HEK293 (cell line): ENCODE results near the gene C2CD4C.

Experiments used
- GFI1B ChIP-seq: fragments of 450-650 bp; formaldehyde crosslinking; IDR thresholded peaks from 2 replicates; pipeline ENCODE4 v1.5.1; 2016; ENCODE audit warnings: missing biosample characterization, missing genetic modification characterization
- GLI2 ChIP-seq: fragments of 450-650 bp; formaldehyde crosslinking; IDR thresholded peaks from 2 replicates; pipeline ENCODE4; 2017; ENCODE audit warnings: missing biosample characterization, missing genetic modification characterization, low read depth, borderline replicate concordance
- GLIS1 ChIP-seq: fragments of 450-650 bp; formaldehyde crosslinking; IDR thresholded peaks from 2 replicates; pipeline ENCODE4 v1.5.1; 2016; ENCODE audit warnings: missing biosample characterization, missing genetic modification characterization
- HIC1 ChIP-seq: fragments of 450-650 bp; formaldehyde crosslinking; IDR thresholded peaks from 2 replicates; pipeline ENCODE4 v1.5.1; 2016; ENCODE audit warnings: missing biosample characterization, missing genetic modification characterization
- INSM2 ChIP-seq: fragments of 450-650 bp; formaldehyde crosslinking; IDR thresholded peaks from 2 replicates; pipeline ENCODE4 v1.5.1; 2016; ENCODE audit warnings: missing biosample characterization, missing genetic modification characterization
- KLF10 ChIP-seq: fragments of 450-650 bp; IDR thresholded peaks from 2 replicates; pipeline ENCODE4 v1.5.1; 2018; ENCODE audit warnings: missing biosample characterization, mild to moderate bottlenecking, missing genetic modification characterization
- OSR2 ChIP-seq: fragments of 450-650 bp; formaldehyde crosslinking; IDR thresholded peaks from 2 replicates; pipeline ENCODE4 v1.5.1; 2016; ENCODE audit warnings: missing biosample characterization, missing genetic modification characterization
- PRDM10 ChIP-seq: fragments of 450-650 bp; formaldehyde crosslinking; IDR thresholded peaks from 2 replicates; pipeline ENCODE4 v1.5.1; 2016; ENCODE audit warnings: missing biosample characterization, missing genetic modification characterization
- SP7 ChIP-seq: fragments of 450-650 bp; formaldehyde crosslinking; IDR thresholded peaks from 2 replicates; pipeline ENCODE4 v1.5.1; 2016; ENCODE audit warnings: missing biosample characterization, missing genetic modification characterization
- WT1 ChIP-seq: fragments of 450-650 bp; formaldehyde crosslinking; IDR thresholded peaks from 2 replicates; pipeline ENCODE4 v1.5.1; 2016; ENCODE audit warnings: missing biosample characterization, missing genetic modification characterization
- ZNF133 ChIP-seq: fragments of 450-650 bp; formaldehyde crosslinking; IDR thresholded peaks from 2 replicates; pipeline ENCODE4 v1.5.1; 2016; ENCODE audit warnings: missing biosample characterization, missing genetic modification characterization
- ZNF223 ChIP-seq: fragments of 450-650 bp; formaldehyde crosslinking; IDR thresholded peaks from 2 replicates; pipeline ENCODE4 v1.5.1; 2016; ENCODE audit warnings: missing biosample characterization, missing genetic modification characterization
- ZNF23 ChIP-seq: fragments of 450-650 bp; formaldehyde crosslinking; IDR thresholded peaks from 2 replicates; pipeline ENCODE4 v1.5.1; 2016; ENCODE audit warnings: missing biosample characterization, missing genetic modification characterization, borderline replicate concordance
- ZNF274 ChIP-seq, 2 experiments: fragments of 200-500 bp in 1 of 2; fragments of 450-650 bp in 1 of 2; sonication (Bioruptor generic) in 1 of 2; formaldehyde crosslinking in 1 of 2; IDR thresholded peaks; 2 replicates each; pipeline versions ENCODE4 v1.5.1 to v1.6.1; 2014 to 2016; ENCODE audit warnings: borderline replicate concordance in 1 of 2, inconsistent platforms in 1 of 2, low read length in 1 of 2, missing biosample characterization in 1 of 2, missing genetic modification characterization in 1 of 2
- ZNF292 ChIP-seq: fragments of 450-650 bp; formaldehyde crosslinking; IDR thresholded peaks from 2 replicates; pipeline ENCODE4 v1.5.1; 2016; ENCODE audit warnings: low read depth, missing biosample characterization, missing genetic modification characterization, borderline replicate concordance
- ZNF324 ChIP-seq: fragments of 450-650 bp; formaldehyde crosslinking; IDR thresholded peaks from 2 replicates; pipeline ENCODE4 v1.5.1; 2016; ENCODE audit warnings: missing biosample characterization, missing genetic modification characterization
- ZNF341 ChIP-seq: fragments of 450-650 bp; formaldehyde crosslinking; IDR thresholded peaks from 2 replicates; pipeline ENCODE4; 2016; ENCODE audit warnings: low read depth, missing biosample characterization, missing genetic modification characterization
- ZNF350 ChIP-seq: fragments of 450-650 bp; formaldehyde crosslinking; IDR thresholded peaks from 2 replicates; pipeline ENCODE4 v1.5.0; 2017; ENCODE audit warnings: missing biosample characterization, mild to moderate bottlenecking, missing genetic modification characterization
- ZNF37A ChIP-seq: fragments of 450-650 bp; IDR thresholded peaks from 2 replicates; pipeline ENCODE4 v1.5.1; 2018; ENCODE audit warnings: missing biosample characterization, missing genetic modification characterization
- ZNF394 ChIP-seq: fragments of 450-650 bp; formaldehyde crosslinking; IDR thresholded peaks from 2 replicates; pipeline ENCODE4 v1.5.1; 2016; ENCODE audit warnings: missing biosample characterization, missing genetic modification characterization, mild to moderate bottlenecking, moderate library complexity, borderline replicate concordance
- ZNF518A ChIP-seq: fragments of 450-650 bp; formaldehyde crosslinking; conservative IDR thresholded peaks from 2 replicates; pipeline ENCODE4 v1.5.1; 2016; ENCODE audit warnings: low read depth, missing biosample characterization, missing genetic modification characterization
- ZNF555 ChIP-seq: fragments of 450-650 bp; formaldehyde crosslinking; conservative IDR thresholded peaks from 2 replicates; pipeline ENCODE4 v1.5.1; 2017; ENCODE audit warnings: missing biosample characterization, mild to moderate bottlenecking, missing genetic modification characterization, inconsistent platforms
- ZNF558 ChIP-seq: fragments of 450-650 bp; formaldehyde crosslinking; IDR thresholded peaks from 2 replicates; pipeline ENCODE4 v1.5.1; 2016; ENCODE audit warnings: missing biosample characterization, missing genetic modification characterization
- ZNF654 ChIP-seq: fragments of 450-650 bp; formaldehyde crosslinking; IDR thresholded peaks from 2 replicates; pipeline ENCODE4 v1.5.1; 2016; ENCODE audit warnings: low read depth, missing biosample characterization, missing genetic modification characterization
- ZNF76 ChIP-seq: fragments of 450-650 bp; formaldehyde crosslinking; IDR thresholded peaks from 2 replicates; pipeline ENCODE4; 2016; ENCODE audit warnings: low read depth, missing biosample characterization, missing genetic modification characterization, borderline replicate concordance
- ZNF791 ChIP-seq: fragments of 450-650 bp; formaldehyde crosslinking; IDR thresholded peaks from 2 replicates; pipeline ENCODE4 v1.5.1; 2016; ENCODE audit warnings: missing biosample characterization, missing genetic modification characterization
- ZXDB ChIP-seq: fragments of 450-650 bp; formaldehyde crosslinking; IDR thresholded peaks from 2 replicates; pipeline ENCODE4 v1.5.1; 2016; ENCODE audit warnings: missing biosample characterization, missing genetic modification characterization

Gene C2CD4C

GRCh38 chr19:434152-434960 is 25.4 kb upstream of the C2CD4C start (continued):
- TF ChIP-seq HIC1 (tag by site-specific recombination) (no peak), ZNF394 (tag by site-specific recombination) (no peak; the same call in 1 of the 2 replicates), GFI1B (tag by site-specific recombination) (0 out of 2 replicates have a peak, but pooled peaks have one; percentile 8), ZNF23 (tag by site-specific recombination) (peak; percentile 71), ZNF558 (tag by site-specific recombination) (peak; percentile 86), PRDM10 (tag by site-specific recombination) (no peak), ZNF791 (tag by site-specific recombination) (no peak), ZNF555 (no peak), GLIS1 (tag by site-specific recombination) (peak; percentile 36), ZNF223 (no peak), ZNF37A (no peak), ZNF341 (tag by site-specific recombination) (no peak), KLF10 (no peak), ZNF350 (no peak), ZNF518A (tag by site-specific recombination) (no peak), ZNF654 (tag by site-specific recombination) (no peak), GLI2 (tag by site-specific recombination) (no peak), ZNF76 (tag by site-specific recombination) (no peak; the same call in 1 of the 2 replicates), OSR2 (tag by site-specific recombination) (no peak), ZNF274 (IDR thresholded peaks at IDR 0.05; ENCODE audit: low read length) (no peak), ZNF274 (tag by site-specific recombination; IDR thresholded peaks at IDR 0.05; ENCODE audit: borderline replicate concordance) (no peak), ZXDB (tag by site-specific recombination) (0 out of 2 replicates have a peak, but pooled peaks have one; percentile 32), ZNF133 (tag by site-specific recombination) (no peak), INSM2 (tag by site-specific recombination) (peak; percentile 87), ZNF292 (tag by site-specific recombination) (no peak), SP7 (peak; percentile 93), ZNF324 (tag by site-specific recombination) (peak; percentile 86), WT1 (tag by site-specific recombination) (no peak)
